ENCODE measurements around the gene NLRC3. TPM values are rescaled to one million over a fixed set of nuclear protein-coding genes. Genes with fewer than 3 reads are reported as not detected.

Gene NLRC3
- total and polyA plus RNA-seq, 2 experiments from 2014 or later = 0.11 TPM; not detected in 1

- no peak for TF ChIP-seq EZH2phosphoT487 (IDR thresholded peaks at IDR 0.05; ENCODE audit: insufficient read depth, low read depth)
- TF ChIP-seq EZH2 (IDR thresholded peaks at IDR 0.05; ENCODE audit: insufficient read depth, poor library complexity, severe bottlenecking) = no peak
- no peak overlapping the region for H3K9ac ChIP-seq
- H3K27me3 ChIP-seq (replicated peaks; ENCODE audit: insufficient read depth) = no peaks in the 10 kb centered on the region
- H4K20me1 ChIP-seq (ENCODE audit: insufficient read depth) = no peaks in the 10 kb centered on the region
- H3K27ac ChIP-seq = no peak overlapping the region
- in situ Hi-C loops (cut with MboI) = no loop called here
- no peak overlapping the region for H3K4me2 ChIP-seq (ENCODE audit: unreplicated experiment)
- no peak overlapping the region for H3K4me3 ChIP-seq
- H3K4me1 ChIP-seq (ENCODE audit: insufficient read depth) = no peaks in the 10 kb centered on the region
- H3F3A ChIP-seq (ENCODE audit: insufficient read depth) = no peaks in the 10 kb centered on the region
- no peaks in the 10 kb centered on the region for H3K9me3 ChIP-seq (ENCODE audit: low read depth)
- no peaks in the 10 kb centered on the region for H3K36me3 ChIP-seq (ENCODE audit: low read depth)
- H2AFZ ChIP-seq = no peak overlapping the region
- WGBS, 2 experiments (ENCODE audit: low coverage in 1 of 2, low lambda C conversion rate in 2 of 2, missing lambda C conversion rate in 2 of 2) = 94 to 97% methylated on average over 7 of the region's 7 CpGs
- H3K9me2 ChIP-seq (ENCODE audit: insufficient read depth) = no peaks in the 10 kb centered on the region
- no peak for DNase-seq
- no peaks in the 10 kb centered on the region for H3K79me2 ChIP-seq (ENCODE audit: insufficient read depth)
Measured at GRCh38 chr16:3579776-3580175, 2.6 kb upstream of the NLRC3 start.

GRCh38 chr16:3578610-3579551 is 1.7 kb upstream of the NLRC3 start:
- Histone ChIP-seq H3F3A (ENCODE audit: insufficient read depth) (no peaks in the 10 kb centered on the region), H3K4me2 (ENCODE audit: unreplicated experiment) (no peak overlapping the region), H4K20me1 (ENCODE audit: insufficient read depth) (no peaks in the 10 kb centered on the region), H3K4me1 (ENCODE audit: insufficient read depth) (no peaks in the 10 kb centered on the region), H3K36me3 (ENCODE audit: low read depth) (no peaks in the 10 kb centered on the region), H2AFZ (no peak overlapping the region), H3K79me2 (ENCODE audit: insufficient read depth) (no peaks in the 10 kb centered on the region), H3K4me3 (no peak overlapping the region), H3K27me3 (replicated peaks; ENCODE audit: insufficient read depth) (no peaks in the 10 kb centered on the region), H3K9me2 (ENCODE audit: insufficient read depth) (no peaks in the 10 kb centered on the region), H3K9ac (no peak overlapping the region), H3K9me3 (ENCODE audit: low read depth) (no peaks in the 10 kb centered on the region), H3K27ac (no peak overlapping the region)
- DNase-seq = no peak
- TF ChIP-seq EZH2 (IDR thresholded peaks at IDR 0.05; ENCODE audit: insufficient read depth, poor library complexity, severe bottlenecking) (no peak), EZH2phosphoT487 (IDR thresholded peaks at IDR 0.05; ENCODE audit: insufficient read depth, low read depth) (no peak)
- 68 to 76% methylated on average over 10 to 20 of the region's 20 CpGs for WGBS, 2 experiments (ENCODE audit: low coverage in 1 of 2, low lambda C conversion rate in 2 of 2, missing lambda C conversion rate in 2 of 2)
- in situ Hi-C loops (cut with MboI) = no loop called here

GRCh38 chr16:3578121-3578520 is 918 bp upstream of the NLRC3 start:
- WGBS, 2 experiments (ENCODE audit: low coverage in 1 of 2, low lambda C conversion rate in 2 of 2, missing lambda C conversion rate in 2 of 2) = 73 to 76% methylated on average over 8 of the region's 8 CpGs
- Histone ChIP-seq H3K9me2 (ENCODE audit: insufficient read depth) (no peaks in the 10 kb centered on the region), H3F3A (ENCODE audit: insufficient read depth) (no peaks in the 10 kb centered on the region), H2AFZ (no peak overlapping the region), H3K4me2 (ENCODE audit: unreplicated experiment) (no peak overlapping the region), H3K79me2 (ENCODE audit: insufficient read depth) (no peaks in the 10 kb centered on the region), H3K27ac (no peak overlapping the region), H3K4me3 (no peak overlapping the region), H3K4me1 (ENCODE audit: insufficient read depth) (no peaks in the 10 kb centered on the region), H4K20me1 (ENCODE audit: insufficient read depth) (no peaks in the 10 kb centered on the region), H3K9ac (no peak overlapping the region), H3K36me3 (ENCODE audit: low read depth) (no peaks in the 10 kb centered on the region), H3K27me3 (replicated peaks; ENCODE audit: insufficient read depth) (no peaks in the 10 kb centered on the region), H3K9me3 (ENCODE audit: low read depth) (no peaks in the 10 kb centered on the region)
- TF ChIP-seq EZH2 (IDR thresholded peaks at IDR 0.05; ENCODE audit: insufficient read depth, poor library complexity, severe bottlenecking) (no peak), EZH2phosphoT487 (IDR thresholded peaks at IDR 0.05; ENCODE audit: insufficient read depth, low read depth) (no peak)
- DNase-seq = no peak
- in situ Hi-C loops (cut with MboI) = no loop called here

GRCh38 chr16:3576211-3576610 is 992 bp downstream of the NLRC3 start:
- Histone ChIP-seq H3K4me1 (ENCODE audit: insufficient read depth) (no peaks in the 10 kb centered on the region), H3K4me3 (no peak overlapping the region), H3K79me2 (ENCODE audit: insufficient read depth) (no peaks in the 10 kb centered on the region), H3K9me2 (ENCODE audit: insufficient read depth) (no peaks in the 10 kb centered on the region), H3F3A (ENCODE audit: insufficient read depth) (no peaks in the 10 kb centered on the region), H3K4me2 (ENCODE audit: unreplicated experiment) (no peak overlapping the region), H3K9me3 (ENCODE audit: low read depth) (no peaks in the 10 kb centered on the region), H3K9ac (no peak overlapping the region), H2AFZ (no peak overlapping the region), H3K27ac (no peak overlapping the region), H4K20me1 (ENCODE audit: insufficient read depth) (no peaks in the 10 kb centered on the region), H3K36me3 (ENCODE audit: low read depth) (no peaks in the 10 kb centered on the region), H3K27me3 (replicated peaks; ENCODE audit: insufficient read depth) (no peaks in the 10 kb centered on the region)
- TF ChIP-seq EZH2phosphoT487 (IDR thresholded peaks at IDR 0.05; ENCODE audit: insufficient read depth, low read depth) (no peak), EZH2 (IDR thresholded peaks at IDR 0.05; ENCODE audit: insufficient read depth, poor library complexity, severe bottlenecking) (no peak)
- 89 to 90% methylated on average over 6 to 11 of the region's 11 CpGs for WGBS, 2 experiments (ENCODE audit: low coverage in 1 of 2, low lambda C conversion rate in 2 of 2, missing lambda C conversion rate in 2 of 2)
- in situ Hi-C loops (cut with MboI) = no loop called here
- no peak for DNase-seq
